Activated T-cell treated with anti-CD3 and anti-CD28 coated beads, Interleukin-2, amount 50 U/mL, for 72 hours (primary cell): ENCODE measurements around the gene KIF27. TPM values are rescaled to one million over a fixed set of nuclear protein-coding genes. Genes with fewer than 3 reads are reported as not detected.
"Not testable (repeated sequence)": the region's sequence is repeated elsewhere in the genome, so short reads cannot be mapped to it uniquely, and the experiment has no call there.

Experiments
- ATAC-seq, 2 donors: fragments of 150-1000 bp; cut with Tn5 transposase; replicated peaks in 1 of 2; 2 replicates each; pipeline ENCODE4 v1.10.0; 2021; ENCODE audit warnings: moderate library complexity in 2 of 2, mild to moderate bottlenecking in 1 of 2
- DNase-seq, 2 donors: peaks; one replicate each; pipeline ENCODE4 v3.0.0; 2021 to 2022; ENCODE audit warnings: mixed read lengths in 1 of 2
- H3K27ac Mint-ChIP-seq: one replicate; pipeline ENCODE4 v1.8.0; 2022; ENCODE audit warnings: mild to moderate bottlenecking, moderate library complexity, mixed read lengths
- H3K27me3 Mint-ChIP-seq: one replicate; pipeline ENCODE4 v1.8.0; 2022; ENCODE audit warnings: low read depth, mixed read lengths
- H3K36me3 Mint-ChIP-seq, 2 donors: one replicate each; pipeline ENCODE4 v1.8.0; 2022; ENCODE audit warnings: mixed read lengths in 2 of 2, mild to moderate bottlenecking in 1 of 2; ENCODE audit not compliant: insufficient read depth in 2 of 2
- H3K4me1 Mint-ChIP-seq: one replicate; pipeline ENCODE4 v1.8.0; 2022; ENCODE audit warnings: low read depth, mixed read lengths
- H3K4me3 Mint-ChIP-seq, 2 donors: one replicate each; pipeline ENCODE4 v1.8.0; 2022; ENCODE audit warnings: mild to moderate bottlenecking in 2 of 2, mixed read lengths in 2 of 2, moderate library complexity in 2 of 2
- H3K9me3 Mint-ChIP-seq, 2 donors: one replicate each; pipeline ENCODE4 v1.8.0; 2022; ENCODE audit warnings: mixed read lengths in 2 of 2
- total RNA-seq, 2 donors: library from RNA; stranded (reverse); gene quantifications; one replicate each; pipeline ENCODE4 v1.2.3, GENCODE V29; 2022

KIF27 gene
- total RNA-seq, 2 donors from 2014 or later: 5.4 to 6.4 TPM

DNA sequence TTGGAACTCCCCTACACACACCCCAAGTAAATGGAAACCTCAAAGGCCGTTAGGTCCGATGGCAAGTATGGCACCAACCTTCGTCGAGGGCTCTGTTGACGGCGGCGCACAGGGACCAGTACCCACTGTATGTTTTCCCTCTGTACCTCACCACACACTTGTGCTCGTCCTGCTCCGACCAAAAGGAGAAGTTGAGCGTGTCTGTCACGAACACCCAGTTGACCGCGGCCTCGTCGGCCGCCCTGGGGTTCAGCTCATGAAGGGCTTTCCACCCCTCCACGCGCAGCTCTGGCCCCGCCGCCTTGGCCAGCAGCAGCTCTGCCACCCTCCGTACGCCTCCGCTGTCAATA lies 34.8 kb upstream of the KIF27 start:
- DNase-seq: peak; percentile 42 to 54
- Mint-ChIP-seq H3K36me3 (peaks cover 5 to 16% of the 10 kb centered on the region in 2 donors), H3K9me3 (no peaks in the 10 kb centered on the region), H3K4me3 (peak overlapping the region; percentile 100), H3K4me1 (peaks cover 27% of the 10 kb centered on the region), H3K27me3 (no peaks in the 10 kb centered on the region), H3K27ac (peak overlapping the region; percentile 99)
- ATAC-seq: peak; percentile 50 to 59

DNA sequence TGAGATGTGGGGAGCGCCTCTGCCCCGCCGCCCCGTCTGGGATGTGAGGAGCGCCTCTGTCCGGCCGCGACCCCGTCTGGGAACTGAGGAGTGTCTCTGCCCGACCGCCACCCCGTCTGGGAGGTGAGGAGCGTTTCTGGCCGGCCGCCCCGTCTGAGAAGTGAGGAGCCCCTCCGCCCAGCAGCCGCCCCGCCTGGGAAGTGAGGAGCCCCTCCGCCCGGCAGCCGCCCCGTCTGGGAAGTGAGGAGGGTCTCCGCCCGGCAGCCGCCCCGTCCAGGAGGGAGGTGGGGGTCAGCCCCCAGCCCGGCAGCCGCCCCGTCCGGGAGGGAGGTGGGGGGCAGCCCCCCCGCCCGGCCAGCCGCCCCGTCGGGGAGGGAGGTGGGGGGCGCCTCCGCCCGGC lies 26.9 kb upstream of the KIF27 start:
- H3K4me3 Mint-ChIP-seq, DNase-seq, ATAC-seq, H3K4me1 Mint-ChIP-seq, H3K9me3 Mint-ChIP-seq, H3K27ac Mint-ChIP-seq, H3K27me3 Mint-ChIP-seq: not testable (repeated sequence)
- H3K36me3 Mint-ChIP-seq: peaks cover 5 to 28% of the 10 kb centered on the region in 2 donors

DNA sequence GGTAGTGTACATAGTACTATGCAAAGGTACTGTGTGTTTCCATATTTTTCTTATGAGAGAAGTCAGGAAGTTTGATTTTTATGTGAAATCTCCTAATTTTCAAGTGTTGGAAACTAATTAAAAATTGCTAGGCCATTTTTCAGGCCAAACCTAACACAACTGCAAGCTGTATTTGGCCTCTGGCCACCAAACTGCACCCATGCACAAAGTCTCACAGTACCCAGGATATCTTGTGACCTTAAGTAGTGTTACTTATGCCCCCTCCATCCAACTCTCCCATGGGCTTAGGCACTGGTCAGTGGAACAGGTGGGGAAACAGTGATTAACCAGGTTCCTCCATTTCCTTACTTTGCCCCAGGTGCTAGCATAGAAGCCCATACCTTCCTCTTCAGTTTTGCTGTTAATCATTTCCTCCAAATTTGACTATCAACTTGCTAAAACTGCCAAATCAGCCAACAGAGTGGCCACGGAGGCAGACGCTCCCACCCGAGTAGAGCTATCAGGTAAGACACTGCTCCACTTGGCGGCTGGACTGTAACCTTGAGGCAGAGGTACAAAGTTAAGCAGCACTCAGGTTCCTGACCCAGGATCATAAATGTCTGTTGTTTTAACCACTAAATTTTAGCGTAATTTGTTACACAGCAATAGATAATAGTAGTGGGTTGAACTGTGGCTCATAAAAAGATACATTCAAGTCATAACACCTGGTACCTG lies 19.5 kb upstream of the KIF27 start:
- H3K9me3 Mint-ChIP-seq: no peaks in the 10 kb centered on the region
- H3K36me3 Mint-ChIP-seq: peaks cover 2 to 17% of the 10 kb centered on the region in 2 donors
- peak overlapping the region; percentile 11 for H3K27ac Mint-ChIP-seq
- DNase-seq (no peak), ATAC-seq (no peak)
- no peaks in the 10 kb centered on the region for H3K27me3 Mint-ChIP-seq
- H3K4me3 Mint-ChIP-seq: no peak overlapping the region
- H3K4me1 Mint-ChIP-seq: peaks cover 6% of the 10 kb centered on the region

DNA sequence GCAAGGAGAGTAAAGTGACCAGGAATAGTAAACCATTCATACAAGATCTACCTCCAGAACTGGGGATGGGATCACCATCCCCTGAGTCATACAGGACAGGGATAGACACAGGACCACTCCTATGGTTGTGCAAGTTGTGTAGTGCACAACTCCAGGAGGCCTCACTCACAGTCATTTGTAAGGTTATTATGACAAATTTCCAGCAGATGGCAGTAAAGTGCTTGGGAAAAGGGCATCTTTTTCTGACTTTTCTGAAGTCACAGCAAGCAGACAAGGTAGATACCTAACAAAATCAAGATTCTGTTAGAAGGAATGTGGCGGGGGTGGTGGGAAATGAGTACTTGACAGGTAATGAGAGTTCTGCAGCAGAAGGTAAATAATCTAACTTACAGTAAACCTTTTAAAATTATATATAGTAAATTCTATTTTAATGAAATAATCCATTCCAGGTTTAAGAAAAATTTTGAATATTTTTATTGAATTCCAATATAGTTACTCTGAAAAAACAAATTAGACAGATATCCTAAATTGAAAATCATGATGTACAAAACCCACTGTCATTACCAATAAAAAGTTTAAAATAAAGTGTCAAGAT lies 16.7 kb upstream of the KIF27 start:
- no peaks in the 10 kb centered on the region for H3K27me3 Mint-ChIP-seq
- peak; percentile 55 to 62 for ATAC-seq
- no peaks in the 10 kb centered on the region for H3K9me3 Mint-ChIP-seq
- peak in 1 of 2 donors; percentile 53 for DNase-seq
- peaks cover 2 to 9% of the 10 kb centered on the region in 2 donors for H3K36me3 Mint-ChIP-seq
- peaks cover 6% of the 10 kb centered on the region for H3K4me1 Mint-ChIP-seq
- H3K4me3 Mint-ChIP-seq: no peak overlapping the region
- H3K27ac Mint-ChIP-seq: no peak overlapping the region

DNA sequence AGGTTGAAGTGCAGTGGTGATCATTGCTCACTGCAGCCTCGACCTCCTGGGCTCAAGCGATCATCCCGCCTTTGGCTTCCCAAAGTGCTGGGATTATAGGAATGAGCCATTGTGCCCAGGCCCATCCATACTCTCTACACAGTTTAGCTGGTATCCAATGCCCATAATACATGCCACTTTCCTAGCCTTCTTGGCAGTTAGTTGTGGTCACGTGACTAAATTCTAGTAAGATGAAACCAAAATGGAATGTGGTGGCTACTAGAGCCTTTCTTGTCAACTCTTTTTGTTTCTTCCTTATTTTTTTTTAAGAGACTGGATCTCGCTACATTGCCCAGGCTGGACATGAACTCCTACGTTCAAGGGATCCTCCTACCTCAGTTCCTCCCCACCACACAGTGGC lies 15.3 kb upstream of the KIF27 start:
- H3K9me3 Mint-ChIP-seq: no peaks in the 10 kb centered on the region
- no peak for ATAC-seq

DNA sequence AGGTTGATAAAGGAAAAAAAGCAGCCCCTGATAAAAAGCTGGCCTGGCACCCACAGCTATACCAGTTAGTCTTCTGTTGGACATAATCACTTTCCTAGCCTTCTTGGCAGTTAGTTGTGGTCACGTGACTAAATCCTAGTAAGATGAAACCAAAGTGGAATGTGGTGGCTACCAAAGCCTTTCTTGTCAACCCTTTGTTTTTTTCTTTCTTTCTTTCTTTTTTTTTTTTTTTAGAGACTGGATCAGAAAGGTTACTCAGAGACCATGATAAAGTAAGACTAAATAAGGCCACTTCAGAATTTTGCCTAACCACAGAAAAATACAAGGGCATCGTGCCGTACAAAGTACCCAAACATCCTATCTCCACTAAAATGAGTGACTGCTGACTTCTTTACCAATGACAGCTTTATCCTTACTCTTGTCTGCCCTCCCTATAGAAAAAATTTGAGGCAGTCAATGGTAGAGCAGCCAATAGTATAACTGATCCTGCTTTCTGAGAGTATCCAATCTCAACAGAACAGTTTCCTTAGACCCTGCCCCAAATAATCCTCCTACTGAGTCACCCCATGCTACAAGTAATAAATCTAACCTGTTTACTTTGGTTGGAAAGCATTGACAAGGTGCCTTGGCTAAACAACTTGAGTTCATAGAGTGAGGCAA lies 14.2 kb upstream of the KIF27 start:
- Mint-ChIP-seq H3K27me3 (no peaks in the 10 kb centered on the region), H3K27ac (no peak overlapping the region), H3K9me3 (no peaks in the 10 kb centered on the region), H3K4me1 (peaks cover 10% of the 10 kb centered on the region), H3K36me3 (peaks cover 0 to 1% of the 10 kb centered on the region in 2 donors), H3K4me3 (no peak overlapping the region)
- ATAC-seq: no peak
- DNase-seq: no peak

More for the DNA sequence above, 15.3 kb upstream of the KIF27 start:
- H3K27ac Mint-ChIP-seq: no peak overlapping the region
- no peak overlapping the region for H3K4me3 Mint-ChIP-seq
- H3K27me3 Mint-ChIP-seq: no peaks in the 10 kb centered on the region
- no peak for DNase-seq
- H3K36me3 Mint-ChIP-seq: peaks cover 0 to 1% of the 10 kb centered on the region in 2 donors
- H3K4me1 Mint-ChIP-seq: peaks cover 13% of the 10 kb centered on the region

DNA sequence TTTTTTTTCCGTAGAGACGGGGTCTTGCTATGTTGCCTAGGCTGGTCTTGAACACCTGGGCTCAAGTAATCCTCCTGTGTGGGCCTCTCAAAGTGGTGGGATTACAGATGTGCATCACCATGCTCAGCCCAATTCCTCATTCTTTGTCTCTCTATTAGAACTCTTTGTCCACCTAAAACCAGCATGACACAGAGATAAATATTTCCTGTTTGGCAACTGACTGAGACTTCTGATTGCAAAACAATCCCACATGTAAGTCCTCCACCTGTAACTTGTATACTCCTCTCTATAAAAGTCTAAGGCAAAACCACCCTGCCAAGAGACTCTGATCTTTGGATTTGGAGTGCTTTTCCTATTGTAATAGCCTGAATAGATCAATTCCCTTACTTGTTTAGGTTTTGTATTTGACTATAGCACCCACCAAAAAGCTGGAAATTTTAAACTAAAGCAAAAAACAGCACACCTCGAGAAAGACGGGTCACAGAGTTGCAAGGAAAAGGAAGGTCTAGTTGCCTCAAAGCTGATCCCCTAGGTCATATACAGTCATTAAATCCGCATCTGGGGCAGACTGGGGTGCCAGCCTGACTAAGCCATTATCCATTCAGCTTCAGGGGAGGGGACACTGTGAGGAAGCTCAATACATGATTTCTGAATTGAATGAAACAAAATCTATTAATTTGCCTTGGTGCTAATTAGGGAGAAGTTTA lies 13.5 kb upstream of the KIF27 start:
- Mint-ChIP-seq H3K9me3 (no peaks in the 10 kb centered on the region), H3K4me1 (peaks cover 10% of the 10 kb centered on the region), H3K27ac (no peak overlapping the region), H3K4me3 (no peak overlapping the region), H3K27me3 (no peaks in the 10 kb centered on the region), H3K36me3 (peaks cover 0 to 1% of the 10 kb centered on the region in 2 donors)
- ATAC-seq (no peak), DNase-seq (no peak)

DNA sequence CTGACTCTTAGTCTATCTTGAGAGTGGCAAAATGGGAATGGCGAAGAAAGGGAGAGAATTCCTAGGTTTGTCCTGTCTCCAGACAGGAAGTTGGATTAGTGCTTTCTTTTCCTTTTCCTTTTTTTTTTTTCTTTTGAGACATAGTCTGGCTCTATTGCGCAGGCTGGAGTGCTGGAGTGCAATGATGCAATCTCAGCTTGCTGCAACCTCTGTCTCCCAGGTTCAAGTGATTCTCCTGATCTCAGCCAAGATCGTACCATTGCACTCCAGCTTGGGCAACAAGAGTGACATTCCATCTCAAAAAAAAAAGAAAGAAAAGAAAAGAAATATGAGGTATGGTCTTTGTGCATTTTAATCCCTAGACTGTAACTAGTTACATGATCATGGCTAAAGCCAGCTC lies 12.6 kb upstream of the KIF27 start:
- ATAC-seq (no peak), DNase-seq (no peak)
- Mint-ChIP-seq H3K9me3 (no peaks in the 10 kb centered on the region), H3K27me3 (no peaks in the 10 kb centered on the region), H3K36me3 (peaks cover 0 to 1% of the 10 kb centered on the region in 2 donors), H3K4me1 (peaks cover 10% of the 10 kb centered on the region), H3K27ac (no peak overlapping the region), H3K4me3 (no peak overlapping the region)

DNA sequence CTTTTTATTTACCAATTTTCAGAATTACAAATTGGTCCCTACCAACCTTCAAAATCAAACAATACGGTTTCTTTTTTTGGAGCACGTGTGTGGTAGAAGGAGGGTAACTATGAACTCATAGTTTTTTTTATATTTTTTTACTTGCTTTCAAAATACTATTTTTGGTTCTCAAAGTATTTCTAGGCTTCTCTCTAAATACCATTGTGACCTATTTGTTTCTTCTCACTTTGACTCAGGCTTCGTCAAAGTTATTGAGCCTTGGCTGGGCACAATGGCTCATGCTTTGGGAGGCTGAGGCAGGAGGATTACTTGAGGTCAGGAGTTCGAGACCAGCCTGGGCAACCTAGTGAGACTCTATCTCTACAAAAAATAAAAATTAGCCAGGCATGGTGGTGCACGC lies 11.6 kb upstream of the KIF27 start:
- ATAC-seq (no peak), DNase-seq (no peak)
- H3K36me3 Mint-ChIP-seq: no peaks in the 10 kb centered on the region
- no peak overlapping the region for H3K4me3 Mint-ChIP-seq
- H3K9me3 Mint-ChIP-seq: no peaks in the 10 kb centered on the region
- H3K4me1 Mint-ChIP-seq: peaks cover 10% of the 10 kb centered on the region
- no peaks in the 10 kb centered on the region for H3K27me3 Mint-ChIP-seq
- H3K27ac Mint-ChIP-seq: no peak overlapping the region

DNA sequence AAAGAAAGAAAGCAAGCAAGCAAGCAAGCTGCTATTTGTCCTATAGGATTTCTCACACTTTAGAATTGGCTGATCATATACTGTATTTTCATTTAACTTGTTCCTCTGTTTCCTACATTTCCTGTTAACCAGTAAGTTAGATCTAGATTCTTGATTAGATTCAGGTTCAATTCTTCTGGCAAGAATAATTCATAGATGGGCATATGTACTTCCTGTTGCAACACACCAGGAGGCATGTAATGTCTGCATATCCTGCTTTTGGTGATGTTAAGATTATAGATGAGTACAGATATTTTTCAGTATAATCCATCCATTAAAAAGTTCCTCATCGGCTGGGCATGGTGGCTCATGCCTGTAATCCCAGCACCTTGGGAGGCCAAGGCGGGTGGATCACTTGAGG lies 10.8 kb upstream of the KIF27 start:
- Mint-ChIP-seq H3K9me3 (no peaks in the 10 kb centered on the region), H3K4me3 (no peak overlapping the region), H3K4me1 (peaks cover 10% of the 10 kb centered on the region), H3K36me3 (no peaks in the 10 kb centered on the region), H3K27ac (no peak overlapping the region), H3K27me3 (no peaks in the 10 kb centered on the region)
- DNase-seq: no peak
- ATAC-seq: no peak

DNA sequence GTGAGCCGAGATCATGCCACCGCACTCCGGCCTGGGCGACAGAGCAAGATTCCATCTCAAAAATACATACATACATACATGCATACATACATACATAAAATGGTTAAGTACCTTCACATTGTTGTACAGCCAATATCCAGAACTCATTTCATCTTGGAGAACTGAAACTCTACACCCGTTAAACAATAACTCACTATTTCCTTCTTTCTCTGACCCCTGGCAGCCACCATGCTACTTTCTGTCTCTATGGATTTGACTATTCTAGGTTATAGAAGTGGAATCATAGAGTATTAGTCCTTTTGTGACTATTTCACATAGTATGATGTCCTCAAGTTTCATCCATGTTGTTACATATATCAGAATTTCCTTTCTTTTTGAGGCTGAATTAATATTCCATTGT lies 9.6 kb upstream of the KIF27 start:
- Mint-ChIP-seq H3K4me3 (no peak overlapping the region), H3K9me3 (no peaks in the 10 kb centered on the region), H3K4me1 (peaks cover 10% of the 10 kb centered on the region), H3K36me3 (no peaks in the 10 kb centered on the region), H3K27ac (no peak overlapping the region), H3K27me3 (no peaks in the 10 kb centered on the region)
- DNase-seq (no peak), ATAC-seq (no peak)

DNA sequence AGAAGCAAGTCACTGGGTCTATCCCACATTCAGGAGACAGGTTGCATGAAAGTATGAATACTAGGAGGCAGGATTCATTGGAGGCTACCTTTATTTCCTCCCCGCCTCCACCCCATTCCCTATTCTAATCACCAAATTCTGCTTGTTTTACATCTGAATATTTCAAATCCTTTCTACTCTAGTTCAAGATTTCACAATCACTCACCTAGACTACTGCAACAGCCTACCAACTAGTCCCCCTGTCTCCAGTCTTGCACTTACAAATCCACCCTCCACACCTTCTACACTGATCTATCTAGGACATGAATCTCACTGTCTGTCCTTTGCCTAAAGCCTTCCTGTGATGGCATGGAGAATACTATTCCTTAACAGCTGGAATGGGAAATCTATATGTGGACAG lies 6.4 kb upstream of the KIF27 start:
- peaks cover 10% of the 10 kb centered on the region for H3K4me1 Mint-ChIP-seq
- H3K4me3 Mint-ChIP-seq: no peak overlapping the region
- ATAC-seq: no peak
- DNase-seq: no peak
- no peak overlapping the region for H3K27ac Mint-ChIP-seq
- H3K36me3 Mint-ChIP-seq: no peaks in the 10 kb centered on the region
- no peaks in the 10 kb centered on the region for H3K9me3 Mint-ChIP-seq
- no peaks in the 10 kb centered on the region for H3K27me3 Mint-ChIP-seq

DNA sequence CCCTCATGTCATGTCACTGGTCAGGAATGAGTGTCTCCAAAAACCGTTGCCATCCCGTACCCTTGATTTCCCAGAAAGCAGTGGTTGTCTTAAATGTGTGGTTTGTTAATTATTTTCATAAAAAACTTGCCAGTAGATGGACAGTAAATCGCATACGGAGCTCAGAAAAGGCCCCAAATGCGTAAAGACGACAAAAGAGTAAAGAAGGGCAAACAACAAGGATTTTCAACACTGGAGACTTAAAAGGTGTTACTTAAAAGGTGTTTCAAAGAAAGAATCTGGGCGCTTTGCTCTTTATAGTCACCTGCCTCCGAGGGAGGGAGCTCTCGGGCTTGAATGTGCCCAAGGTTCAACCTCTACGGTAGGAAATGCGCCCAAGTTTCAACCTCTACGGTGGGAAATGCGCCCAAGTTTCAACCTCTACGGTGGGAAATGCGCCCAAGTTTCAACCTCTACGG lies 734 bp downstream of the KIF27 start:
- Mint-ChIP-seq H3K27me3 (no peaks in the 10 kb centered on the region), H3K4me3 (peak overlapping the region; percentile 84 to 90), H3K27ac (peak overlapping the region; percentile 87), H3K4me1 (peaks cover 16% of the 10 kb centered on the region), H3K36me3 (no peaks in the 10 kb centered on the region), H3K9me3 (no peaks in the 10 kb centered on the region)
- ATAC-seq (peak; percentile 22 to 23), DNase-seq (no peak)
